GM19351 (cell line): ENCODE results near the gene TMCC2.

Experiments
- ATAC-seq: cut with Tn5 transposase; IDR thresholded peaks from one replicate; pipeline ENCODE4 v1.9.1; 2021; ENCODE audit warnings: mild to moderate bottlenecking, moderate library complexity; ENCODE audit not compliant: unreplicated experiment

TMCC2 gene

GRCh38 chr1:205321959-205322283 lies 94.2 kb downstream of the TMCC2 start:
- no peak for ATAC-seq
